ENCODE data around the gene RMND5B.
A peak's percentile ranks its signal among the peaks of the same experiment; 100 is the strongest.
"Not testable (repeated sequence)": the region's sequence is repeated elsewhere in the genome, so short reads cannot be mapped to it uniquely, and the experiment has no call there.

RMND5B gene

GRCh38 chr5:178122346-178122745 is 8.5 kb upstream of the RMND5B start:
- H3K36me3 ChIP-seq: 0 out of 22 replicates have a peak, but pooled peaks cover 0 to 6% (median 0%) of the 10 kb centered on the region in 11 experiments
- peak overlapping the region in 7 of 11 experiments; percentile 71 to 94 (median 80); a peak in 13 of 22 replicates for H3K27ac ChIP-seq
- H3K4me3 ChIP-seq: peak overlapping the region in 8 of 10 experiments; percentile 30 to 61 (median 47); a peak in 11 of 20 replicates
- H3K4me2 ChIP-seq: peak overlapping the region; percentile 81 to 100 (median 99); a peak in 21 of 22 replicates
- H3K9me3 ChIP-seq (replicated peaks in 1 of 11): no peaks in the 10 kb centered on the region
- H4K20me1 ChIP-seq: peaks cover 0 to 65% (median 12%) of the 10 kb centered on the region in 11 experiments; a peak in 10 of 22 replicates
- H3K9ac ChIP-seq: peak overlapping the region in 8 of 11 experiments; percentile 48 to 86 (median 70); a peak in 14 of 22 replicates
- TF ChIP-seq Cebpa-rat (IDR thresholded peaks at IDR 0.05): no peak
- H3K27me3 ChIP-seq: peaks cover 0 to 50% (median 0%) of the 10 kb centered on the region in 11 experiments; a peak in 5 of 22 replicates
- H3K4me1 ChIP-seq: peaks cover 56 to 97% (median 94%) of the 10 kb centered on the region in 10 experiments

- peak overlapping the region in 2 of 10 experiments; percentile 50 to 51; a peak in 2 of 20 replicates for H3K4me3 ChIP-seq
- peaks cover 47 to 89% (median 87%) of the 10 kb centered on the region in 10 experiments for H3K4me1 ChIP-seq
- H3K27me3 ChIP-seq: peaks cover 0 to 43% (median 0%) of the 10 kb centered on the region in 11 experiments; a peak in 5 of 22 replicates
- H3K27ac ChIP-seq: peak overlapping the region in 4 of 11 experiments; percentile 80 to 94 (median 86); a peak in 6 of 22 replicates
- TF ChIP-seq Cebpa-rat (IDR thresholded peaks at IDR 0.05): no peak
- peak overlapping the region in 6 of 11 experiments; percentile 24 to 86 (median 78); a peak in 10 of 22 replicates for H3K9ac ChIP-seq
- no peaks in the 10 kb centered on the region for H3K9me3 ChIP-seq (replicated peaks in 1 of 11)
- H3K4me2 ChIP-seq: peak overlapping the region; percentile 13 to 100 (median 99); a peak in 21 of 22 replicates
- peaks cover 0 to 55% (median 12%) of the 10 kb centered on the region in 11 experiments; a peak in 10 of 22 replicates for H4K20me1 ChIP-seq
- 0 out of 22 replicates have a peak, but pooled peaks cover 0 to 6% (median 0%) of the 10 kb centered on the region in 11 experiments for H3K36me3 ChIP-seq
These were observed 7.5 kb upstream of the RMND5B start for GRCh38 chr5:178123094-178123965.

- Histone ChIP-seq H3K27me3 (peaks cover 0 to 39% (median 0%) of the 10 kb centered on the region in 11 experiments; a peak in 5 of 22 replicates), H3K9me3 (replicated peaks in 1 of 11) (no peaks in the 10 kb centered on the region), H3K4me2 (peak overlapping the region; percentile 13 to 100 (median 99); a peak in 21 of 22 replicates), H3K27ac (peak overlapping the region in 4 of 11 experiments; percentile 10 to 94 (median 24); a peak in 6 of 22 replicates), H3K36me3 (0 out of 22 replicates have a peak, but pooled peaks cover 0 to 6% (median 0%) of the 10 kb centered on the region in 11 experiments), H3K9ac (peak overlapping the region in 4 of 11 experiments; percentile 76 to 86 (median 82); a peak in 6 of 22 replicates), H4K20me1 (peaks cover 0 to 55% (median 12%) of the 10 kb centered on the region in 11 experiments; a peak in 10 of 22 replicates), H3K4me3 (no peak overlapping the region), H3K4me1 (peaks cover 40 to 84% (median 82%) of the 10 kb centered on the region in 10 experiments)
- TF ChIP-seq Cebpa-rat (IDR thresholded peaks at IDR 0.05): no peak
These were observed 6.6 kb upstream of the RMND5B start for GRCh38 chr5:178123966-178124925.

- no peak overlapping the region for H3K9ac ChIP-seq
These were observed 5.4 kb upstream of the RMND5B start for GRCh38 chr5:178125253-178125906.

GRCh38 chr5:178126556-178126955 is 4.3 kb upstream of the RMND5B start:
- Histone ChIP-seq H3K4me2 (peak overlapping the region in 8 of 11 experiments; percentile 1 to 55 (median 22); a peak in 9 of 22 replicates), H4K20me1 (peaks cover 0 to 33% (median 9%) of the 10 kb centered on the region in 11 experiments; a peak in 10 of 22 replicates), H3K27me3 (peaks cover 0 to 17% (median 0%) of the 10 kb centered on the region in 11 experiments; a peak in 5 of 22 replicates), H3K9ac (no peak overlapping the region), H3K27ac (no peak overlapping the region), H3K4me3 (no peak overlapping the region), H3K4me1 (peaks cover 28 to 80% (median 73%) of the 10 kb centered on the region in 10 experiments), H3K9me3 (replicated peaks in 1 of 11) (no peaks in the 10 kb centered on the region), H3K36me3 (0 out of 22 replicates have a peak, but pooled peaks cover 0 to 6% (median 0%) of the 10 kb centered on the region in 11 experiments)
- TF ChIP-seq Cebpa-rat (IDR thresholded peaks at IDR 0.05): no peak

More at GRCh38 chr5:178125253-178125906, 5.4 kb upstream of the RMND5B start:
- H3K36me3 ChIP-seq: 0 out of 22 replicates have a peak, but pooled peaks cover 0 to 6% (median 0%) of the 10 kb centered on the region in 11 experiments
- H3K27ac ChIP-seq: peak overlapping the region in 2 of 11 experiments; percentile 10 to 94; a peak in 2 of 22 replicates
- no peak overlapping the region for H3K4me3 ChIP-seq
- TF ChIP-seq Cebpa-rat (IDR thresholded peaks at IDR 0.05): no peak
- peaks cover 0 to 29% (median 0%) of the 10 kb centered on the region in 11 experiments; a peak in 5 of 22 replicates for H3K27me3 ChIP-seq
- H3K4me2 ChIP-seq: peak overlapping the region in 7 of 11 experiments; percentile 97 to 100 (median 99); a peak in 12 of 22 replicates
- H3K9me3 ChIP-seq (replicated peaks in 1 of 11): no peaks in the 10 kb centered on the region
- H3K4me1 ChIP-seq: peaks cover 38 to 84% (median 82%) of the 10 kb centered on the region in 10 experiments
- H4K20me1 ChIP-seq: peaks cover 0 to 44% (median 12%) of the 10 kb centered on the region in 11 experiments; a peak in 10 of 22 replicates

- not testable (repeated sequence) for H3K9ac ChIP-seq, H3K27ac ChIP-seq
These were observed 3.4 kb upstream of the RMND5B start for GRCh38 chr5:178127300-178128009.

GRCh38 chr5:178129296-178129695 is 1.5 kb upstream of the RMND5B start:
- Histone ChIP-seq H3K9ac (no peak overlapping the region), H3K27ac (no peak overlapping the region), H3K4me1 (peaks cover 17 to 58% (median 50%) of the 10 kb centered on the region in 10 experiments), H3K27me3 (no peaks in the 10 kb centered on the region), H3K4me2 (peak overlapping the region in 9 of 11 experiments; percentile 87 to 98 (median 93); a peak in 16 of 22 replicates), H3K36me3 (peaks cover 0 to 8% (median 0%) of the 10 kb centered on the region in 11 experiments; a peak in 4 of 22 replicates), H4K20me1 (peaks cover 0 to 13% (median 0%) of the 10 kb centered on the region in 11 experiments; a peak in 5 of 22 replicates), H3K4me3 (no peak overlapping the region), H3K9me3 (replicated peaks in 1 of 11) (no peaks in the 10 kb centered on the region)
- no peak for TF ChIP-seq Cebpa-rat (IDR thresholded peaks at IDR 0.05)

More at GRCh38 chr5:178127300-178128009, 3.4 kb upstream of the RMND5B start:
- Histone ChIP-seq H3K4me2 (peak overlapping the region in 8 of 11 experiments; percentile 0 to 55 (median 22); a peak in 12 of 22 replicates), H3K4me1 (peaks cover 28 to 77% (median 68%) of the 10 kb centered on the region in 10 experiments), H4K20me1 (peaks cover 0 to 31% (median 9%) of the 10 kb centered on the region in 11 experiments; a peak in 10 of 22 replicates)
- H3K27me3 ChIP-seq; H3K9me3 ChIP-seq (replicated peaks in 1 of 11); H3K4me3 ChIP-seq; H3K36me3 ChIP-seq: not testable (repeated sequence)

- Histone ChIP-seq H3K4me2 (peak overlapping the region; percentile 87 to 98 (median 94)), H3K4me3 (peak overlapping the region; percentile 65 to 89 (median 76)), H3K4me1 (peaks cover 17 to 49% (median 41%) of the 10 kb centered on the region in 10 experiments), H3K9ac (peak overlapping the region; percentile 75 to 92 (median 85)), H3K36me3 (peaks cover 0 to 17% (median 0%) of the 10 kb centered on the region in 11 experiments; a peak in 7 of 22 replicates), H3K27ac (peak overlapping the region; percentile 62 to 87 (median 77))
- not testable (repeated sequence) for H3K9me3 ChIP-seq (replicated peaks in 1 of 11); H3K27me3 ChIP-seq; H4K20me1 ChIP-seq
These were observed 609 bp upstream of the RMND5B start for GRCh38 chr5:178130234-178130575.
